Large intestine (tissue), 3 donors: ENCODE results near the gene CD248. TPM values are rescaled to one million over a fixed set of nuclear protein-coding genes. Genes with fewer than 3 reads are reported as not detected.

Source experiments
- DNase-seq, 2 donors: peaks; one replicate each; pipeline versions ENCODE4 v3.0.0 to v3.0.0-alpha.2; 2013
- H3K27ac ChIP-seq: one replicate; pipeline ENCODE4 v1.5.1; 2013; ENCODE audit warnings: low read length
- H3K27me3 ChIP-seq: 2 replicates; pipeline ENCODE4 v1.6.1; 2013; ENCODE audit warnings: low read length; ENCODE audit not compliant: control insufficient read depth, insufficient read depth
- H3K36me3 ChIP-seq: 2 replicates; pipeline ENCODE4 v1.6.1; 2013; ENCODE audit warnings: low read length; ENCODE audit not compliant: control insufficient read depth, insufficient read depth
- H3K4me1 ChIP-seq: one replicate; pipeline ENCODE4 v1.6.1; 2013; ENCODE audit warnings: low read length; ENCODE audit not compliant: control insufficient read depth, insufficient read depth
- H3K4me3 ChIP-seq: one replicate; pipeline ENCODE4 v1.5.1; 2013; ENCODE audit warnings: low read length
- H3K9me3 ChIP-seq: one replicate; pipeline ENCODE4 v1.6.1; 2013; ENCODE audit warnings: mild to moderate bottlenecking, low read depth, low read length, moderate library complexity; ENCODE audit not compliant: control insufficient read depth
- WGBS: methylation state at CpG from one replicate; pipeline ENCODE4 v1.1.5; 2013; ENCODE audit warnings: low lambda C conversion rate; ENCODE audit not compliant: insufficient coverage; 5-methylcytosine and 5-hydroxymethylcytosine counted together
- polyA plus RNA-seq: library from polyadenylated mRNA; unstranded; fragments of 120-200 nt; gene quantifications from one replicate; pipeline ENCODE4 v1.2.1, GENCODE V29; 2013

Gene CD248
- polyA plus RNA-seq, 1 donor: 24.6 TPM

DNA sequence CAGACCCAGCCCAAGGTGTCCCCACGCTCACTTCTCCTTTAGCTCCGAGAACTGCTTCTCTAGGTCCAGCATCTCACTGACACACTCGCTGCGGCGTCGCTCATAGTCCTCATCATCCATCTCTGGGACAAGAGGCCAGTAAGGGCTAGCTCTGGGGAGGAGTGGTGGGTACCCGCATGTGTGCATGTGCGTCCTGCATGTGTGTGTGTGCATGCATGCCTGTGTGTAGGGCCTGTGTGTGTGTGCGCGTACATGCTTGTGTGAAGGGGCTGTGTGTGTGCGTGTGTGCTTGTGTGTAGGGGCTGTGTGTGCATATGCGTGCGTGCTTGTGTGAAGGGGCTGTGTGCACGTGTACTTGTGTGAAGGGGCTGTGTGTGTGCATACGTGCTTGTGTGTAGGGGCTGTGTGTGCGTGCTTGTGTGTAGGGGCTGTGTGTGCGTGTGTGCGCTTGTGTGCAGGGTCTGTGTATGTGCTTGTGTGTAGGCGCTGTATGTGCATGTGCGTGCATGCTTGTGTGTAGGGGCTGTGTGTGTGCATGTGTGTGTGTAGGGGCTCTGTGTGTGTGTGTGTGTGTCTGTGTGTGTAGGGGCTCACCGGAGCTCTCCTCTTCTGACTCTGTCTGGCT is 24.8 kb upstream of the CD248 start:
- no peak overlapping the region for H3K27ac ChIP-seq
- no peak overlapping the region for H3K4me3 ChIP-seq
- H3K9me3 ChIP-seq: no peaks in the 10 kb centered on the region
- peaks cover 24% of the 10 kb centered on the region for H3K4me1 ChIP-seq
- no peaks in the 10 kb centered on the region for H3K27me3 ChIP-seq
- H3K36me3 ChIP-seq: peaks cover 55% of the 10 kb centered on the region
- no peak for DNase-seq
- WGBS: 100% methylated on average over 2 of the region's 21 CpGs

DNA sequence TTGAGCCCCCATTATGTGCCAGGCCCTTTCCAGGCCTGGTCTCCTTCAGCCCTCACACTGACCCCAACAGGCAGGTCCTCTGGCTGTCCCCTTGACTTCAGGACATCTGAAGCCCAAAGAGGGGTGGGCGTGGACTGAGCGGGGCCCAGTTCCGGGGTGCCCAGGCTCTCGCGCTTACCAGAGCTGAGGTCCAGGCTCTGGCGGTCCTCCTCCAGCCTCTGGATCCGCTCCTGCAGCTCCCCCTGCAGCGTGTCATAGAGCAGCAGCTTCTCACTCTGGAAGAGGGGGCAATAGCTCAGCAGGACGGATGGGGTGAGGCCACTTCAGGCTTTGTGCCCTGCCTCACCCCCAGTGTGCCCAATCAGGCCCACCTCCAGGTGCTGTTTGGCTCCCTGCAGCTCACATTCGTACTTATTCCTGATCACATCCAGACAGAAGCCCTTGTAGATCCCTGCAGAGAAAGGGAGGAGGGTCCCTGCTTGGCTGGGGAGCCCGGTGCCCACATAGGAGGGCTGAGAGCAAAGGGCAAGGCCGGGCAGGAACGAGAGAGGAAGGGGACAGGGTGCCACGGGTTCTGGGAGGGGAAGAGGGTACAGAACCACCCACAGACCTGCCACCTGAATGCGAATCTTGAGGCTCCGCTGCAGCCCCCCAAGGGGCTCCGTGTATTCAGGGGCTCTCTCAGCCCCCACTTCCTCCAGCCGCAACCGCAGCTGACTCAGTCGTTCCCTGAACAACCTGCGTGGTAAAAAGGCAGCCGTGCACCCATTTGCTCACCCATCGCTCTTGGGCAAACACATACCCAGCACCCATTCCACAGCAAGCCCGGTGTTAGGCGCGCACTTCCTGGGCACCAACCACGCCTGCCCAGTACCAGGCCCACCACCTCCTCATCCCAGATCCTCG is 24.0 kb upstream of the CD248 start:
- no peak for DNase-seq
- Histone ChIP-seq H3K4me3 (no peak overlapping the region), H3K36me3 (peaks cover 55% of the 10 kb centered on the region), H3K27me3 (no peaks in the 10 kb centered on the region), H3K9me3 (no peaks in the 10 kb centered on the region), H3K4me1 (peaks cover 20% of the 10 kb centered on the region), H3K27ac (no peak overlapping the region)
- WGBS: 100% methylated on average over 1 of the region's 28 CpGs

DNA sequence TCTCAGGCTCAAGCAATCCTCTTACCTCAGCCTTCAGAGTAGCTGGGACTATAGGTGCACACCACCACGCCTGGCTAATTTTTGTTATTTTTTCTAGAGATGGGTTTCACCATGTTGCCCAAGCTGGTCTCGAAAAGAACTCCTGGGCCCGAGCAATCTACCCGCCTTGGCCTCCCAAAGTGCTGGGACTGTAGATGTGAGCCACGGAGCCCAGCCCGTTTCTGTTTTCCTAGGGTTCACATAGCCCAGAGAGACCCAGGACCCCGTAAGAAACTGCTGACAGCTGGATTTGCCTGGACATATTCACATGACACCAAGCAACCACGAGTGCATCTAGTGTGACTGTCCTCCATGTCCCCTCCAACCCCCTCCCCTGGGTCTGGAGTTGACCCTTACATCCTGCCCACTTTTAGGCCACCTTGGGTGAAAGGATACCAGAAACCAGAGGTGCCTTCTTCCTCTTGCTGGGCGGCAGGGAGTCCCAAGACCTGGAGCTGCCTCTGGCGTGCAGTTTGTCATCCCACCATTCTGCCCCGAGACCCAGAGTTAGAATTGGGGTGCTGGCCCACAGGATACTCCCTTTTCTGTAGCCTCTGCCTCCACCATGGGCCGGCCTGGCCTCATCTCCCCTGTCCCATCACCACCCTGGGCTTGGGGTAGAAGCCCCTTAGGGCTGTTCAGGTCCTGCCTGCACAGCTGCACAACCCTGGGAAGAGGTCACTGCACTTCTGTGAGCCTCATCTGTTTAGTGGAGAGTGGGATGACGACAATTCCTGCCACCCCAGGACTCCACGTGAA is 23.0 kb upstream of the CD248 start:
- Histone ChIP-seq H3K4me1 (peaks cover 21% of the 10 kb centered on the region), H3K36me3 (peaks cover 55% of the 10 kb centered on the region)
- DNase-seq: no peak

DNA sequence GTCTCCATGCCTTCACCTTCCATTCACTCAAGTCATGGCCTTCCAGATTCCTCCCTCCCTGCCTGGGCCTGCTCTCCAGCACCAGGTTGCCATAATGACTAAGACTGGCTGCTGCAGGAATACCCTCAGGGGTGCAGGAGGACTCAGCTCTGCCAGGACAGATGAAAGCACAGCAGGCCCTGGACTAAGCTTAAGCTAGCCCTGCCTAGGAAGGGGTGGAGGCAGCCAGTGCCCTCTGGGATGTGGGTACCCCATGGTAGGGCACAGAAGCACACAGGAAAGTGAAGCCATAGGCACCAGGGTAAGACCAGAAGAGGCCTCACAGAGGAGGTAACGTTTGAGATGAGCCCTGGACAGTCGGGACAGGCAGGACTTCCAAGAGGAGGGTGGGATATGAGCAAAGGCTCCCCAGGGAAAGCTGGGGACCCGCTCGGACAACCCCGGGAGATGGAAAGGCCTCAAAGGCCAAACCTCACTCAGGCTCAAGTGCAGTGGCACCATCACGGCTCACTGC is 22.4 kb upstream of the CD248 start:
- DNase-seq: no peak
- H3K36me3 ChIP-seq: peaks cover 55% of the 10 kb centered on the region
- H3K27me3 ChIP-seq: no peaks in the 10 kb centered on the region
- no peak overlapping the region for H3K27ac ChIP-seq
- 83% methylated on average over 1 of the region's 6 CpGs for WGBS
- H3K4me3 ChIP-seq: no peak overlapping the region
- no peaks in the 10 kb centered on the region for H3K9me3 ChIP-seq
- H3K4me1 ChIP-seq: peaks cover 21% of the 10 kb centered on the region

More for the DNA sequence above, 23.0 kb upstream of the CD248 start:
- Histone ChIP-seq H3K27ac (no peak overlapping the region), H3K27me3 (no peaks in the 10 kb centered on the region), H3K9me3 (no peaks in the 10 kb centered on the region), H3K4me3 (no peak overlapping the region)
- WGBS: no CpG with 5 or more reads among the region's 14 CpGs

DNA sequence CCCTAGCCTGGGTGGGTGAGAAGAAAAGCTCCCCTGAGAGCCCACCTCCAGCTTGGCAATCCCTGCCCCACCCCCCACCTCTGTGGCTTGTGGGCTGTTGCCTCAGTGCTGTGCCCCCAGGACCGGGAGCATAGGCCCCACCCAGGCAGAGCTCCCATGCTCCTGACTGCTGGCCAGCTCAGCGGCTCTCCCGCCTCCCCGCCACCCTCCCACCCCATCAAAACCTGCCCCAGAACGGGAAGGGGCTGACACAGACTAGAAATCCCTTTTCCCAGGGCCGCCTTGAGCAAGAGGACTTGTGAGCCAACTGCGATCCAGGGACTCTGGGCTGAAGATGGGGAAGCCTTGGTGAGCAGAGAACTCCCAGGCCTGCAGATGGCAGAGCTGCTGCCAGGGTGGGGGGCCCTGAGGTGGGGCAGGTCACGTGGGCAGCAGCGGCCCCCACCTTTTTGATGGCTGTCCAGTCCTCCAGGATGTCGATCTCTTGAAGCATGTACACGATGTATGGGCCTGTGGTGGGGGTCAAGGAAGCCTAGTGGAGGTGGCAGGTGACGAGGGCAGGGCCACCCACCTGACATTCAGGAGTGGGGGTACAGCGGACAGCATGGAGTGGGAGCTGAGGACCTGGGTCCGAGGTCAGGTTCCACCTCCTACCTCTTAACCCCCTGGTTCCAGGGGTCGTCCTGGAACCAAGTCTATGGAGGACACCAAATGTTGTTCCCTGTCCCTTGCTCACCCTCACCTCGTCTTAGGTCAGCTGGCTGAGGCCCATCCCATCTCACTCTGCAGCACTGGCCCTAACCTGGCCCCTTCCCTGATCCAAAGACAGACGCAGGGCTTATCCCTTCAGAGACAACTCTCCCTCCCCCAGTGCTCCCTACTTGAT is 21.7 kb upstream of the CD248 start:
- H3K4me1 ChIP-seq: peaks cover 18% of the 10 kb centered on the region
- no peak overlapping the region for H3K27ac ChIP-seq
- no peak for DNase-seq

DNA sequence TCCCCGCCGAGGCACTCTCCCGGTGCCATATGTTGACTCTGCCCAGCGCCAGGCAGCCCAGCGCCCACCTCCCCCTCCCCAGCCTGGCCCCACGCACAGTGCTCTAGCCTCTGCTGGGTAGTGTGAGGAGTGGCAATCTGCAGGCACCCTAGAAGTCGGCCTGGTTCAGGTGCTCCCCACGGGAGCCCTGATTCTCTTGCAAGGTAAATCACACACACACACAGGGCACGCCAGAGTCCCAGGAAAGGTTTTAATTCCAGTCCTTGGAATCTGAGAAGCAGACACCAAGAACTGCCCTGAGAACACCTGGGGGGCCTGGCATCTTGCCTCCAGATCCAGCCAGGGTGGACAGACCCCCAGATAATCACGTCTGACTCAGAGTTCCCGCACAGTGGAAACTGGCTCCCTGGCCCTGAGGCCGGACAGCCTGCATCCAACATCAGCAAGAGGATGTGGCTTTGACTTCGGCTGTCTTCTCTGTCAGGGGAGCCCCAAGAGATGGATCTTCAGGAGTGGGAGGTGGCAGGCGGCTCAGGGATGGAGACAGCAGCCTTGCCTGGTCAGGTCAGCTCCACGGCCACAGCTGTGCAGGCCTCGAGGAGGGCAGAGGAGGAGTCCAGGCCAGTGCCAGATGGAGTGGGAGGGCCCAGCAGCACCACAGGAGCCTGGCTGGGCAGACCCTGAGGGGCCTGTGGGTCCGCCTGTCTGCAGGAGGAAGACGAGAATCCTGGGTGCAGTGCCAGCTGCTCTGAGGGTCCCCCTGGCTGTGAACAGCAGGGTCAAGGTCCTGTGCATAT is 20.5 kb upstream of the CD248 start:
- no peak overlapping the region for H3K4me3 ChIP-seq
- peaks cover 66% of the 10 kb centered on the region for H3K36me3 ChIP-seq
- H3K27ac ChIP-seq: no peak overlapping the region
- DNase-seq: no peak
- no peaks in the 10 kb centered on the region for H3K27me3 ChIP-seq
- H3K9me3 ChIP-seq: no peaks in the 10 kb centered on the region
- H3K4me1 ChIP-seq: peaks cover 15% of the 10 kb centered on the region
- WGBS: no CpG with 5 or more reads among the region's 18 CpGs

More for the DNA sequence above, 21.7 kb upstream of the CD248 start:
- WGBS: no CpG with 5 or more reads among the region's 17 CpGs
- H3K4me3 ChIP-seq: no peak overlapping the region
- no peaks in the 10 kb centered on the region for H3K27me3 ChIP-seq
- peaks cover 58% of the 10 kb centered on the region for H3K36me3 ChIP-seq
- no peaks in the 10 kb centered on the region for H3K9me3 ChIP-seq

DNA sequence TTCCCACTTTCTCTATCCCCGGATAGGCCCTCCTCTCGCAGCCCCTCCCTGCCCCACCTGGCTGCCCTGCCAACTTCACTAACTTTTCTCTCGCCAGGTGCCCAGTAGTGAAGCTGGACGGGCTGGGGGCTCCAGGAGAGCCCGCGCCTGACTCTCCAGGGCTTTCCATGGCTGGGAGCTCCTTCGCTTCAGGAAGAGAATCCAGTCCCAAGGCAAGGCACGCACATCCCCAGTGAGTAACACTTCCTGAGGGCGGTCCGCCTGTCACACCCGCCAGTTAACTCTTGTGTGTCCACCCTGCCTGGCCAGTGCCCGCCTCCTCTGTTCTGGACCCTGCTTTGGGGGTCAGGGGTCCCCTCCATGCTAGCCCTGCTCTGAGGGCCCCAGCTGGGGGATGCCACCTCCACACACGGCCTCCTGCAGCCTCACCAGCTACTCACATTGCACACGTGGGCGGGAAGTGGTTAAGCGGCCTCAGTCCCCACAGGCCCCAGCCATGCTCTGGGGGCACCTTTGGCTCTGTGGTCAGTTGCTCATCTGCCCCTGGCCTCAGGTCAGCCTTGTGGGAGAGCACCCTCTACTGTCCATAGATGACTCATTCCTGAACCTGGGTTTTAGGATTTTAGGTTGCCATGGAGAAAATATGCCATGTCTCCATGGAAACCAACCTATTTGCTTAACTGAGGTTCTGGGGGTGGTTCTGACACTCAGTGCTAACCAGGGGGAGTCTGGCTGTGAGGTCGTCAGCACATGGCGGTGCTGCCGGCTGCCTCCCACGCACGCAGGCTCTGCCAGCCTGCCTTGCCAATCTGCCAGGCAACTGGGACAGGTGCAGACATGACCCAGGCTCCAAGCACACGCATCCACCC is 19.6 kb upstream of the CD248 start, which contains the start of gene RIN1:
TSS of gene RIN1 (minus strand) at position 201 of the 869 bp plus-strand sequence. CDS start at position 169, 32 bp downstream.
- Histone ChIP-seq H3K4me3 (peak within 1 kb of the TSS; percentile 64), H3K36me3 (peaks cover 65% of the 10 kb centered on the region), H3K27ac (peak within 1 kb of the TSS; percentile 48), H3K27me3 (no peaks in the 10 kb centered on the region), H3K4me1 (peaks cover 15% of the 10 kb centered on the region), H3K9me3 (no peaks in the 10 kb centered on the region)
- DNase-seq: peak in 1 of 2 donors; percentile 66
- no CpG with 5 or more reads among the region's 22 CpGs for WGBS

DNA sequence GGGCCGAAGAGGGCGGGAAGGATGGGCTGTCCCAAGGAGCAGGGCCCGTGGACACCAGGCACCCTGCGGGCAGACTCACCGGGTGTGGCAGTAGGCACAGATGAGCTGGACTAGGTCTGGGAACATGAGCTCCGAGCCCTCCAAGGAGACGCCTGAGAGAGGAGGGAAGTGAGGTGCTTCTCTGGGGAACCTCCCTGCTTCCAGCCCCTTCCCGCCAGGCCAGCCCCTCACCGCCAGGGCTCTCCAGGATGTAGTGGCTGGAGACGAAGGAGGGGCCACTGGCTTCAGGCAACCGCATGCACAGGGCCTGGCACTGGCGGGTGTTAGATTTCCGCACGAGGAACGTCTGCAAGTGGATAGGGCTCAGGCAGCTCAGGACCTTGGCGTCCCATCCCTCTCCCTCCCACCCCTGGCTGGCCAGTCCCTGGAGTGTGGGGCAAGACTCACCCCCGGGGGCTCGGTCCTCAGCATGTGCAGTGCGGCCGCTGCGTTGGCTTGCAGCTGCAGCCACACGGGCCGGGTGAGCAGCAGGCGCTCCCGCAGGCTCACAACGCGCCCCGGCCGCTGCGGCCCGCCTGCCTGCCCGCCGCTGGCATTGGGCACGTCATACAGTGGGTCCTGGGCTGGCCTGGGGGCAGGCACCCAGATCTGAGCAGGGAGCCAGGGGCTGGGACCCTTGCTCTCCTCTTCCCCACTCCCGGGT is 18.8 kb upstream of the CD248 start:
- peak in 1 of 2 donors; percentile 39 for DNase-seq
- Histone ChIP-seq H3K9me3 (no peaks in the 10 kb centered on the region), H3K4me1 (peaks cover 15% of the 10 kb centered on the region), H3K36me3 (peaks cover 57% of the 10 kb centered on the region), H3K27me3 (no peaks in the 10 kb centered on the region), H3K27ac (peak overlapping the region; percentile 48), H3K4me3 (peak overlapping the region; percentile 64)
- no CpG with 5 or more reads among the region's 35 CpGs for WGBS
